Activated T-helper 1 cell treated with Interleukin-2 at 50 U/mL for 16 hours (primary cell): Measurements from ENCODE around the gene FNTB.
A peak's percentile ranks its signal among the peaks of the same experiment; 100 is the strongest.

ENCODE experiments used
- DNase-seq: peaks from one replicate; pipeline ENCODE4 v3.0.0-alpha.2; 2020; ENCODE audit warnings: low read depth

Gene FNTB

GRCh38 chr14:64986648-64987437 lies at the start of gene FNTB:
TSS of gene FNTB (plus strand) at chr14:64986895. CDS start at chr14:64986954, 59 bp downstream.
- peak; percentile 82 for DNase-seq

DNA sequence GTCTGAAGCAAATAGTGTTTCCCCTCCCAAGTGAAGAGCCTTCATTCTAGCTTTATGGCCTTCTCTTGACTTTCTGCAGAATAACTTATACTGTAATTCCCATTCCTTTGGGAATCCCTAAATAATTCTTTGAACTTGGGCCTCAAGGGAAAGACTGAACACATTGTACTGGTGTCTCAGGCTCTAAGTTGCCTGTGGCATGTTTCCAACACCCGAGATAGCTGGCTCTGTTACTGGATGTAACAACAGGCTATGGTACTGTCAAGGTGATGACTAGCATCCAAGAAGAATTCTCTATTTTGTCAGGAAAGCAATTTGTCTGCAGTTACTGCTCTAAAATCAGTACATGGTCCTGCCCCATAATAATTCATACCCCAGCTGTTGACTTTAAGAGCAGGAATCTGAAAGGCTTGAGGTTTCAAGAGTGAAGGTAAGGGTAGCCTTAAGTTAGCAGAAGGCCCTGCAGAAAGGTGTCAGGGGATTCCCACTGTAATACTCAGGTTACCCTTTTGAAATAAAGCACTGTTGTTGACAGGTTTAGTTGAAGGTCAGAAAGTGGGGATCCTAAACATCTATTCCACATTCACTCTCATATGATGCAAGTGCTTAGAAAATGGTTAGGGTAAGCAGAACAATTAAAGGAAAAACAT lies 49.4 kb upstream of the FNTB start:
- no peak for DNase-seq

GRCh38 chr14:64937821-64938193 lies 48.9 kb upstream of the FNTB start:
- DNase-seq: no peak

GRCh38 chr14:64938972-64939816 lies 47.5 kb upstream of the FNTB start:
- no peak for DNase-seq

GRCh38 chr14:64939817-64940190 lies 46.9 kb upstream of the FNTB start:
- no peak for DNase-seq

- DNase-seq: no peak
Observed at GRCh38 chr14:64940336-64940910, 46.3 kb upstream of the FNTB start.

GRCh38 chr14:64942531-64943111 lies 44.1 kb upstream of the FNTB start, which contains the start of gene GPX2:
TSS of gene GPX2 (minus strand) at chr14:64942745. CDS start at chr14:64942726, 19 bp downstream.
- DNase-seq: no peak

- DNase-seq: no peak
Observed at GRCh38 chr14:64943556-64943955, 43.1 kb upstream of the FNTB start.

DNA sequence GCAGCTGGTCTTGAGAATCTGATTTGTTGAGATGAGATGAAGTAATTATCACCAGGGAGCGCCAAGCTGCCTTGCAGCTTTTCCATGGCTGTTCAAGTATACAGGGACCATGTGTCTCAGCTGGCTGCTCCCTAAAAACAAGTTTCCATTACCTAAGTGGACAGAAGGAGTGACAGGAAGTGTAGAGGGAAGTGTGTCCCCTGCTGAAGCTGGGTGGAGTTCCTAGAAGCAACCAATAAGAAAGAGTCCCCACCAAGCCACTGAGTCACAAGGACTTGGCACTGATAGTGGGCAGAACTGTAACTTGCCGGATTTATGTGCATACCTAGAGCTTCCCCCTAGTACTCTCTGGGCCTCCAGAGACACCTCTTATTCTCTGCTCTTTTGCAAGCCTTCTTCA lies 42.7 kb upstream of the FNTB start:
- DNase-seq: no peak

DNA sequence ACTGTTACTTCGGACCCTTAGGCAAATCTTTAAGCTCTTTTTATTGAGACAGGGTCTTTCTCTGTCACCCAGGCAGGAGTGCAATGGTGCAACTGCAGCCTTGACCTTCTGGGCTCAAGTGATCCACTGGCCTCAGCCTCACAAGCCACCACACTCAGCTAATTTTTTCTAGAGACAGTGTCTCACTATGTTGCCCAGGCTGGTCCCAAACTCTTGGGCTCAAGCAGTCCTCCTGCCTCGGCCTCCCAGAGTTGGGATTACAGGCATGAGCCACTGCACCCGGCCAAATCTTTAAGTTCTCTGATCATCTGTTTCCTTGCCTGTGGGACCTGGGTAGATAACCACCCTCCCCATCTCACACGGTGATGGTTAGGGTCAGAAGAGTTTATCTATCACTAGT lies 41.8 kb upstream of the FNTB start:
- no peak for DNase-seq

DNA sequence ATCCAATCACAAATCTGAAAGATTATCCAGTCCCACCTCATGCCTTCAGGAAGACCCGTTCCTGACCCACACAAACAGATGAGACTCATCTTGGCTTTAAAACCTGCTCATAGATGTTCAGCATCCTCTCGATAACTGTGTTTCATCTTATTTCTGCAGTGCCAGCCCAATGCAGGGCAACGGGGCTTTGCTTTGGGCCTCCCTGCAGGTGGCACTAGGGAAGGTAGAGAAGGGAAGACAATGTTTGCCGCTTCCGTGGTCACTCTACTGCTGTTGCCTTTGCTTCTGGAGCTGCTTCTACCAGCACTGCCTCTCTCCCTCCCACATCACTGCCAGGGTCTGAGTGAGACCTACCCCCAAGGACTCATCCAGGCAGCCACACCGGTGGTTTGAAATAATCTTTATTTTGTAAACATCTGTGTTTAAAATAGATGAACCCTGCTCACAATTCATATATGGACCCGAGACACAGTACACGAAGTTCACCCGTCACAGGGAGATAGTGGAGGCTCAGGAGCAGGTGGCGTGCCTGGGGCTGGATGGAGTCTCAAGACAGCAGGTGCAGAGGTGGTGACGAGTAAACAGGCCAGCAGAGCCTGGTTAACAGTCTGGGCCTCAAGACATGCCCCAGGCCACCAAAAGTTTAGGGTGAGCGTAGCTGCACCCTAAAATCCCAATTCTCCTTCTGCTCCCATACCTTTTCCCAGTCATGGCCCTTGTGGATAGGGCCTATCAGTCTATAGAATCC lies 41.1 kb upstream of the FNTB start:
- no peak for DNase-seq

DNA sequence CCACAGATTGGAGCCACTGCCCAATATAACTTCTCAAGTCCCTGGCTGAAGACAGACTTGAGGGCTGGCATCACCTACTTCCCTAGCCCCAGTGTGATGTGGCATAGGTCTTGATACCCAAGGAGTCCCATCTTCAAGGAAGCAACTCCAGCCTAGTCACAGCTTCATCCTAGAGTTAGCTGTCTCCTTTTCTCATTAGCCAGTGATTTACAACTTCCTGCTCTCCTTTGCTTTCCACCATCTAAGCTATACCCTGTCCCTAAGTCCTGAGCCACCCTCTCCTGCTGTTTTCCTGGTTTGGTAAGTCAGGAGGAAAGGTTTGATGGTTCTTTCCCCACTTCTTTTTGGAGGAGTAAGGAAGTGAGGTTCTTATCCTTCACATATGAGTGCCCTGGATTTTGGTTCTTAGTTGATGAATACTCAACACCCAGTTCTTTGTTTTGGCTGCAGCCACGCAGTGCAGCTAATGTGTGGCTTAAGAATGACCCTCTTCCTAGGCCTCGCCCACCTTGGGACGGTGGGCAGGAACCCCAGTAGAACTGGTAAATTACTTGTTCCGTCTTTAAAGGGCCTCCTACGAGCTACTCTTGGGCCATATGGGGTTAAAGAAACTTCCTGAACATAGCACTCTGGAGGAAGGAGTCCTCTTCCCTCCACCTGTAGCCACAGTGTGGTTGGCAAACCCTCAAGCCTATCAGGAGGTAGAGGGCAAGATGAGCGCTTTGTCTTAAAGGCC lies 40.2 kb upstream of the FNTB start:
- DNase-seq: no peak

DNA sequence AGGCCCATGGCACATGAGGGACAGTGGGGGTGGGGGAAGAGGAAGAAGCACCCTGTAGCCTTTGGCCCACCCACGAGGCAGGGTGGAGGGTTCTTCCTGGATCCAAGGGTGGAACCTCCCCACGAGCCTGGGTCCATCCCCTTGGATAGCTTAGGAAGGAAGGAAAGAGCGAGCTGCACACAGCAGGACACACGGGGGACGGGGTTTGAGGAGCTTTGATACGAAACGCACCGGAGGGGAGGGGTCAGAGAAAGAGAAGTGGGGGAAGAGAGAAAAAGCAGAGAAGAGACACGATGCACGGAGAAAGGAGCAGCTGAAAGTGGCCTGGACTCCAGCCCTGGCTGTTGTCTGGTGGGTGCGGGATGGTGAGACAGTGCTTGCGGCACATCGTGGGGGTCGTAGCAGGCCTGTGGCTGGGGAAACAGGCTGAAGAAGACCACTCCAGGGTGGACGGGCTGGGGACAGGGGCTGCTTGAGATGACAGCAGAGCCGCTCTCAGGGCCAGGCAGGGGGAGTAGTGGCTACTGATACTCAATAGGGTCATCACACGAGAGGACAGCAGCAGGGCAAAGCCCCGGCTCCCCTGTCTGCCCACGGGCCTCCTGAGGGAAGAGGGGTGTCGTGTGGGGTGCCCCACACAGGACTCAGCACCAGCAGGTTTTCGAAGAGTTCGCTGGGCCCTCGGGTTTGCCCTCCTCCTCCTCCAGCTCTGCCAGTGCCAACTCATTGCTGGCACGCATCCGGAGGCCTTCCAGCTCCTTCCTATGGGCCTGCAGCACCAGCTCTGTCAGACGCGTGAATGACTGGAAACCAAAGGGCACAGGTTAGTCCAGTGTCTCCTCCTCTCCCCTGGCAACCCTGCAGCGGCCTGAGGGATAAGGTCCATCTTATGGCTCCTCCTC lies 38.7 kb upstream of the FNTB start:
- no peak for DNase-seq

- DNase-seq: no peak
Observed at GRCh38 chr14:64948612-64949210, 38.0 kb upstream of the FNTB start.

DNA sequence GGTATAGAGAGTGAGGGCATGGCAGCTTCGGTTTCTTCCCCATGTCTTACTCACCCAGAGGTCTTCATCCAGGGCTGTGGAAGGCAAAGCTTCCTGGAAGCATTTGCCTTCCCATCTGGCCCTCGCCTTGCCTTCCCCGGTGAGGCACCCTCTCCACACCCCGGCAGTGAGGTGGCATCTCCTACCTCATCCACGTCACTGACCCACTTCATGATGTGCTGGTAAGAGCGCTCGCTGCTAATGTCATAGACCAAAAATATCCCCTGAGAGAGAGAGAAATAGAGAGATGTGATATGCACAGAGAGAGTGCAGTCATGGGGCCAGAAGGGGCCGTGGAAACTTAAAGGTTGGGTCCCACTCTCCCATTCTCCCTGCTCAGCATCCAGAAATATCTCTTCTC lies 35.8 kb upstream of the FNTB start:
- DNase-seq: no peak

DNA sequence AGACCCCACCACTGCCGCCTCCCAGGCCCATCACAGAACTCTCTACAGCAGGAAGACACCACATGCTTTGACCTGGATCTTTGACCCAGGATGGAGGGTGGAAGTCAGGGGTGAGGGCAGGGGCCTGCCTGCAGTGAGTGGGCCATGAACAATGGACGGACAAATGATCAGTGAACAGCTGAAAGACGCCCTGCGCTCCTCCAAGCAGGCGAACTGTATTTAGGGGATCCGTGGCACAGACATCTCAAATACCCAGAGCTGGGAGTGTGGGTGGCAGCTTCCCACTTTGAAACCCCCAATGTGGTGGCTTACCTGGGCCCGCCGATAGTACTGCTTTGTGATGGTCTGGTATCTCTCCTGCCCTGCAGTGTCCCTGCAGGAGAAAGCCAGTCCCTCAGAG lies 35.4 kb upstream of the FNTB start:
- DNase-seq: no peak

DNA sequence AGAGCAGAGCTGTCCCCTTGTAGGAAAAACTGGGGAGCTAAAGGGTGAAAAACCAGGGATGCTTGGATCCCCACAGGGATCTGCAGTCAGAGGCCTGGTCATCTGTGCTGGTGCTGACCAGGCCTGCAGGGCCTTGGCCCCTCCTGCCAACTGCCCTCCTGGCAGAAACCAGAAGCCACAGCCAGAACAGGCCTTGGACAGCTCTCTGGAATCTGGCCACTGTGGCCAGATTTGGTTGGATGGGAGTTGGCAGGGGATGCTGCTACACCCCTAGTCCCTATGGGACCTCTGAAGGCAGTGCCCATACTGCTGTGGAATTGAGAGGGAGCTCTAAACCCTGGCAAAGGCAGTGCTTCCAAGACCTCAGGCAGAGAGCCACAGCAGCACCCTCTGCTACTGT lies 35.0 kb upstream of the FNTB start:
- DNase-seq: no peak

GRCh38 chr14:64952598-64953309 lies 33.9 kb upstream of the FNTB start:
- DNase-seq: no peak

GRCh38 chr14:64953310-64953654 lies 33.4 kb upstream of the FNTB start:
- DNase-seq: no peak
